HG03442 (cell line): ENCODE data around the gene CPNE7.

Source experiments
- ATAC-seq: cut with Tn5 transposase; IDR thresholded peaks from one replicate; pipeline ENCODE4 v1.9.1; 2021; ENCODE audit warnings: mild to moderate bottlenecking, moderate library complexity; ENCODE audit not compliant: unreplicated experiment

Gene CPNE7

GRCh38 chr16:89602273-89602951 lies 26.9 kb downstream of the CPNE7 start:
- no peak for ATAC-seq

GRCh38 chr16:89602952-89603590 lies 27.5 kb downstream of the CPNE7 start:
- no peak for ATAC-seq

- ATAC-seq = no peak
These were observed 29.2 kb downstream of the CPNE7 start for GRCh38 chr16:89604764-89605163.

GRCh38 chr16:89605186-89605970 lies 29.8 kb downstream of the CPNE7 start:
- ATAC-seq = no peak

GRCh38 chr16:89606006-89606405 lies 30.4 kb downstream of the CPNE7 start:
- no peak for ATAC-seq

GRCh38 chr16:89607453-89607852 lies 31.9 kb downstream of the CPNE7 start:
- no peak for ATAC-seq

GRCh38 chr16:89607937-89608740 lies 32.6 kb downstream of the CPNE7 start:
- ATAC-seq = no peak

GRCh38 chr16:89610108-89610453 lies 34.5 kb downstream of the CPNE7 start:
- no peak for ATAC-seq

GRCh38 chr16:89612415-89613166 lies 37.0 kb downstream of the CPNE7 start:
- ATAC-seq = no peak

- no peak for ATAC-seq
These were observed 37.8 kb downstream of the CPNE7 start, which contains the start of gene DPEP1 for GRCh38 chr16:89613231-89613953. Gene DPEP1 (plus strand): TSS chr16:89613642. CDS start chr16:89630411, 16,769 bp downstream.

GRCh38 chr16:89613954-89614459 lies 38.4 kb downstream of the CPNE7 start:
- ATAC-seq = no peak

- no peak for ATAC-seq
These were observed 39.6 kb downstream of the CPNE7 start for GRCh38 chr16:89615176-89615575.

GRCh38 chr16:89615596-89616090 lies 40.1 kb downstream of the CPNE7 start:
- no peak for ATAC-seq

GRCh38 chr16:89616623-89617022 lies 41.1 kb downstream of the CPNE7 start:
- no peak for ATAC-seq

- no peak for ATAC-seq
These were observed 41.5 kb downstream of the CPNE7 start for GRCh38 chr16:89617036-89617435.

GRCh38 chr16:89618109-89618998 lies 42.8 kb downstream of the CPNE7 start:
- no peak for ATAC-seq

- ATAC-seq = no peak
These were observed 44.3 kb downstream of the CPNE7 start for GRCh38 chr16:89619840-89620239.

- ATAC-seq = no peak
These were observed 44.9 kb downstream of the CPNE7 start for GRCh38 chr16:89620406-89620841.
